Liver (tissue), 3 donors: ENCODE data around the gene SCAP.

ENCODE experiments used
- ATF3 ChIP-seq: IDR thresholded peaks from 2 replicates; pipeline ENCODE4 v1.6.1; 2016; ENCODE audit warnings: antibody characterized with exemption
- CTCF ChIP-seq: fragments of 150-350 bp; IDR thresholded peaks from 2 replicates; pipeline ENCODE4 v1.5.1; 2017; ENCODE audit warnings: improper control_type of control experiment, low read depth, low read length; ENCODE audit not compliant: missing input control
- MAX ChIP-seq: IDR thresholded peaks from 2 replicates; pipeline ENCODE4 v1.6.1; 2016; ENCODE audit warnings: antibody characterized with exemption
- REST ChIP-seq: IDR thresholded peaks from 2 replicates; pipeline ENCODE4 v1.6.1; 2016; ENCODE audit warnings: antibody characterized with exemption, mild to moderate bottlenecking
- SP1 ChIP-seq: IDR thresholded peaks from 2 replicates; pipeline ENCODE4 v1.6.1; 2018; ENCODE audit warnings: antibody characterized with exemption, mild to moderate bottlenecking
- donor health status: healthy.
- donor health status: healthy.

GRCh38 chr3:47464588-47464987, 11.2 kb downstream of the SCAP start:
- no peak for TF ChIP-seq CTCF
- no peak for TF ChIP-seq MAX
- no peak for TF ChIP-seq ATF3
- no peak for TF ChIP-seq REST
- TF ChIP-seq SP1 = no peak
